HG03432 (cell line): ENCODE measurements around the gene HEBP1.

Experiments
- ATAC-seq: cut with Tn5 transposase; IDR thresholded peaks from one replicate; pipeline ENCODE4 v1.9.1; 2021; ENCODE audit warnings: mild to moderate bottlenecking, moderate library complexity; ENCODE audit not compliant: unreplicated experiment

The HEBP1 gene

GRCh38 chr12:13024531-13024916 lies 24.5 kb upstream of the HEBP1 start:
- no peak for ATAC-seq

- no peak for ATAC-seq
Observed at GRCh38 chr12:13023811-13024530, 23.9 kb upstream of the HEBP1 start.

GRCh38 chr12:13022851-13023271 lies 22.8 kb upstream of the HEBP1 start:
- ATAC-seq, result no peak

- ATAC-seq, result no peak
Observed at GRCh38 chr12:13011098-13011497, 11.0 kb upstream of the HEBP1 start.

GRCh38 chr12:13008741-13009380 lies 8.8 kb upstream of the HEBP1 start:
- no peak for ATAC-seq

- ATAC-seq, result no peak
Observed at GRCh38 chr12:13007496-13008233, 7.6 kb upstream of the HEBP1 start.

- ATAC-seq, result no peak
Observed at GRCh38 chr12:13005649-13006048, 5.6 kb upstream of the HEBP1 start.

- ATAC-seq, result no peak
Observed at GRCh38 chr12:13004986-13005385, 4.9 kb upstream of the HEBP1 start.

GRCh38 chr12:13004361-13004760 lies 4.3 kb upstream of the HEBP1 start:
- ATAC-seq, result no peak

GRCh38 chr12:13002301-13003097 lies 2.4 kb upstream of the HEBP1 start:
- ATAC-seq, result no peak

- ATAC-seq, result no peak
Observed at GRCh38 chr12:13001775-13002040, 1.6 kb upstream of the HEBP1 start.

- ATAC-seq, result no peak
Observed at GRCh38 chr12:13000925-13001774, 1.1 kb upstream of the HEBP1 start.

GRCh38 chr12:13000616-13000924 lies 505 bp upstream of the HEBP1 start:
- ATAC-seq, result peak; percentile 34

GRCh38 chr12:12999271-12999958 lies 650 bp downstream of the HEBP1 start:
- ATAC-seq, result no peak

- no peak for ATAC-seq
Observed at GRCh38 chr12:12998248-12998647, 1.8 kb downstream of the HEBP1 start.

GRCh38 chr12:12997734-12998133 lies 2.3 kb downstream of the HEBP1 start:
- ATAC-seq, result no peak

GRCh38 chr12:12997156-12997555 lies 2.9 kb downstream of the HEBP1 start:
- no peak for ATAC-seq

- ATAC-seq, result no peak
Observed at GRCh38 chr12:12996209-12996608, 3.9 kb downstream of the HEBP1 start.

- ATAC-seq, result no peak
Observed at GRCh38 chr12:12995088-12995487, 5.0 kb downstream of the HEBP1 start.

- ATAC-seq, result no peak
Observed at GRCh38 chr12:12993367-12993766, 6.7 kb downstream of the HEBP1 start.
